Lower lobe of right lung (tissue), 2 donors: Measurements from ENCODE around the gene NIBAN1. TPM values are rescaled to one million over a fixed set of nuclear protein-coding genes. Genes with fewer than 3 reads are reported as not detected.

Source experiments
- ATAC-seq, 2 donors: fragments of 200-7000 bp; cut with Tn5 transposase; one replicate each; pipeline ENCODE4 v1.9.1; 2020 to 2022; ENCODE audit warnings: mild to moderate bottlenecking in 2 of 2, moderate library complexity in 2 of 2
- DNase-seq: peaks from one replicate; pipeline ENCODE4 v3.0.0-alpha.2; 2020
- H3K27ac ChIP-seq: fragments of 200-600 bp; one replicate; pipeline ENCODE4 v1.8.0; 2022
- H3K27me3 ChIP-seq: fragments of 200-600 bp; one replicate; pipeline ENCODE4 v1.8.0; 2022; ENCODE audit warnings: low read depth
- H3K36me3 ChIP-seq: fragments of 200-600 bp; one replicate; pipeline ENCODE4 v1.8.0; 2022; ENCODE audit warnings: mild to moderate bottlenecking
- H3K4me1 ChIP-seq: fragments of 200-600 bp; one replicate; pipeline ENCODE4 v1.8.0; 2022
- H3K4me3 ChIP-seq: fragments of 200-600 bp; one replicate; pipeline ENCODE4 v1.8.0; 2022; ENCODE audit warnings: mild to moderate bottlenecking
- H3K9me3 ChIP-seq: fragments of 200-600 bp; one replicate; pipeline ENCODE4 v1.8.0; 2022
- intact Hi-C: fragments of 100-400 bp; cut with DNase I; formaldehyde crosslinking; loops from one replicate; pipeline ENCODE4 v1.11.0; 2022
- long read RNA-seq: library from polyadenylated mRNA; unstranded; transcript quantifications from one replicate; pipeline ENCODE4 v2.0.0, GENCODE V29; 2021
- total RNA-seq: library from RNA; stranded (reverse); fragmentation: NEBNext Ultra II Directional; extraction: Animal tissue kit (Norgen Biotek cat#: 25700); gene quantifications from one replicate; pipeline ENCODE4 v1.2.1, GENCODE V29; 2021
- TF ChIP-seq, protein P1 (sequence below): fragments of 200-600 bp; IDR thresholded peaks from one replicate; pipeline ENCODE4 v1.8.0; 2022; ENCODE audit warnings: antibody characterized with exemption, mild to moderate bottlenecking
- donor health status: DM: no; HTN: yes; CAD: no; lungs with severe emphysema.

Gene NIBAN1, protein sequence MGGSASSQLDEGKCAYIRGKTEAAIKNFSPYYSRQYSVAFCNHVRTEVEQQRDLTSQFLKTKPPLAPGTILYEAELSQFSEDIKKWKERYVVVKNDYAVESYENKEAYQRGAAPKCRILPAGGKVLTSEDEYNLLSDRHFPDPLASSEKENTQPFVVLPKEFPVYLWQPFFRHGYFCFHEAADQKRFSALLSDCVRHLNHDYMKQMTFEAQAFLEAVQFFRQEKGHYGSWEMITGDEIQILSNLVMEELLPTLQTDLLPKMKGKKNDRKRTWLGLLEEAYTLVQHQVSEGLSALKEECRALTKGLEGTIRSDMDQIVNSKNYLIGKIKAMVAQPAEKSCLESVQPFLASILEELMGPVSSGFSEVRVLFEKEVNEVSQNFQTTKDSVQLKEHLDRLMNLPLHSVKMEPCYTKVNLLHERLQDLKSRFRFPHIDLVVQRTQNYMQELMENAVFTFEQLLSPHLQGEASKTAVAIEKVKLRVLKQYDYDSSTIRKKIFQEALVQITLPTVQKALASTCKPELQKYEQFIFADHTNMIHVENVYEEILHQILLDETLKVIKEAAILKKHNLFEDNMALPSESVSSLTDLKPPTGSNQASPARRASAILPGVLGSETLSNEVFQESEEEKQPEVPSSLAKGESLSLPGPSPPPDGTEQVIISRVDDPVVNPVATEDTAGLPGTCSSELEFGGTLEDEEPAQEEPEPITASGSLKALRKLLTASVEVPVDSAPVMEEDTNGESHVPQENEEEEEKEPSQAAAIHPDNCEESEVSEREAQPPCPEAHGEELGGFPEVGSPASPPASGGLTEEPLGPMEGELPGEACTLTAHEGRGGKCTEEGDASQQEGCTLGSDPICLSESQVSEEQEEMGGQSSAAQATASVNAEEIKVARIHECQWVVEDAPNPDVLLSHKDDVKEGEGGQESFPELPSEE
- total RNA-seq, result 44.8 TPM
- long read RNA-seq, full-length matches to known transcripts, result 26 of 55 reads
- long read RNA-seq, partial matches to known transcripts, result 5 of 55 reads
- long read RNA-seq, other reads (novel, unspliced or antisense), result 24 of 55 reads

DNA sequence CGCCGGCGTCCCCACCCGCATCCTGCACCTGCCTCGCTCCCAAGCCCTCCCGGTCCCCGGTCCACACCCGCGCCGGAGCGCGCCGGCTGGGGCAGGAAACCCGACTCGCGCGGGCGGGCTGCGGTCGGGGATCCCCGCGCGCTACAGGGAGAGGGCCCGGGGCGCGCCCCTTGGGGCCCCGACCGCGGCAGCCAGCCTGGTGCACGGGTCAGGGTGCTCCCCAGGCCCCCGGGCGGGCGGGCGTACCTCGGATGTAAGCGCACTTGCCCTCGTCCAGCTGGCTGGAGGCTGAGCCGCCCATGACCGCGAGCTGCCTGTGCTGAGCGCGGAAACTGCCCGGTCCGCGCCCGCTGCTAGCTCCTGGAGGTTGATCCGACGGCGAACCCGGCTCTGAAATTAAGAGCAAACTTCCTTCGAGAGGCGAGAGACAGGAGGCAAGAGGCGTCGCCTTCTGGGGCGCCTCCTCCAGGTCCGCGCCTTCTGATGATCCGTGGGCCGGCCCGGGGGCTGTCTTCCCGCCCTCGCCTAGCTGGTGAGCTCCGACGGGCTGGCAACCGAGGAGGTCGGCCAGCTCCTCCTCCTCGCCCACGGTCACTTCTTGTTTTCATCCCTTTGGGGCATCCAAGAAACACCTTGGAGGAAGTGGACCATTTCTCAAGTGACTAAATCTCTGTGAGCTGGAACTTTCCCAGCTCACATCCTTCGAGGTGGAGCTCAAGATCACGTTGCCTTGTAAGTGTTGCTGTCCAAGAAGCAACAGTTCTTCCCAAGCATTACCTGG lies at the start of gene NIBAN1:
TSS of gene NIBAN1 (minus strand) at position 453 of the 781 bp plus-strand sequence. CDS start at position 301, 152 bp downstream.
- ATAC-seq (peak; percentile 83 to 90), DNase-seq (peak; percentile 87)
- H3K36me3 ChIP-seq, result no peaks in the 10 kb centered on the region
- H3K27ac ChIP-seq, result peak within 1 kb of the TSS; percentile 85
- H3K9me3 ChIP-seq, result no peaks in the 10 kb centered on the region
- H3K4me1 ChIP-seq, result peaks cover 29% of the 10 kb centered on the region
- no peaks in the 10 kb centered on the region for H3K27me3 ChIP-seq
- peak within 1 kb of the TSS; percentile 82 for H3K4me3 ChIP-seq
- intact Hi-C loops, result no loop called here
- TF ChIP-seq, protein P1, sequence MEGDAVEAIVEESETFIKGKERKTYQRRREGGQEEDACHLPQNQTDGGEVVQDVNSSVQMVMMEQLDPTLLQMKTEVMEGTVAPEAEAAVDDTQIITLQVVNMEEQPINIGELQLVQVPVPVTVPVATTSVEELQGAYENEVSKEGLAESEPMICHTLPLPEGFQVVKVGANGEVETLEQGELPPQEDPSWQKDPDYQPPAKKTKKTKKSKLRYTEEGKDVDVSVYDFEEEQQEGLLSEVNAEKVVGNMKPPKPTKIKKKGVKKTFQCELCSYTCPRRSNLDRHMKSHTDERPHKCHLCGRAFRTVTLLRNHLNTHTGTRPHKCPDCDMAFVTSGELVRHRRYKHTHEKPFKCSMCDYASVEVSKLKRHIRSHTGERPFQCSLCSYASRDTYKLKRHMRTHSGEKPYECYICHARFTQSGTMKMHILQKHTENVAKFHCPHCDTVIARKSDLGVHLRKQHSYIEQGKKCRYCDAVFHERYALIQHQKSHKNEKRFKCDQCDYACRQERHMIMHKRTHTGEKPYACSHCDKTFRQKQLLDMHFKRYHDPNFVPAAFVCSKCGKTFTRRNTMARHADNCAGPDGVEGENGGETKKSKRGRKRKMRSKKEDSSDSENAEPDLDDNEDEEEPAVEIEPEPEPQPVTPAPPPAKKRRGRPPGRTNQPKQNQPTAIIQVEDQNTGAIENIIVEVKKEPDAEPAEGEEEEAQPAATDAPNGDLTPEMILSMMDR, result no peak

DNA sequence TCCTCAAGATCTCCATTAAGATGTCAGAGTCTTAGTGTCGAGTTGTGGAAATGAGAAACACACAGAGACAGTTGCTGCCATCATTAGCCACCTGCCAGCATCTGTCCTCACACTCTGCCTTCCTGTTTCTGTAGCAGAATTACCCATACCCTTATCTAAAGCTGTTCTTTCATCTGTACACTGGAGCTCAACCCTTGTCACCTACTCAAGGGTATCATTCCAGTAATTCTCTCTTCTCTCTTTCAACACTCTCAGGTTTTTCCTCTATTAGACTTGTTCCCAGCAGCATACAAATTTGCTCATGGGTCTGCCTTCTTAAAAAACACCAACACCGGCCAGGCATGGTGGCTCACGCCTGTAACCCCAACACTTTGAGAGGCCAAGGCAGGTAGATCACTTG lies 43.7 kb upstream of the NIBAN1 start:
- Histone ChIP-seq H3K27ac (no peak overlapping the region), H3K4me3 (no peak overlapping the region), H3K27me3 (no peaks in the 10 kb centered on the region), H3K4me1 (no peaks in the 10 kb centered on the region), H3K36me3 (no peaks in the 10 kb centered on the region), H3K9me3 (no peaks in the 10 kb centered on the region)
- DNase-seq (no peak), ATAC-seq (no peak)
- TF ChIP-seq, protein P1, result no peak
- intact Hi-C loops, result no loop called here

DNA sequence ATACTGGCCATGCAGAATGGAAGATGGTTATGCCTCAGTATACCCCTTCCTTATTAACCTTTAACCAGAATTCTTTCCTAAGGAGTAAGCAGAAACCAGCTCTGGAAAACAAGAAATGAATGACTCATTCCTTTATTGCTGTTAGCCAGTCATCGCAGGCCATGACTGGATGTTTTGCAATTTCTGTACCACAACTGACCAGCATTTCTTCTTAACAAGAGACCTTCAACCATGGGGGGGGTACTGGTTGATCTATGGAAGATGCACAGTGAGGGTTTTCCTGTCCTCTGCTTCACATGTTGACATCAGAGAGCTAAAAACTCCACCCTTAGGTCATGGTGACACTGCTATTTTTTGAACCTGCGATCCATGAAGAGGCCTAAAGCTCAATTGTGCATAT lies 43.0 kb upstream of the NIBAN1 start:
- Histone ChIP-seq H3K36me3 (no peaks in the 10 kb centered on the region), H3K4me1 (no peaks in the 10 kb centered on the region), H3K27me3 (no peaks in the 10 kb centered on the region), H3K4me3 (no peak overlapping the region), H3K9me3 (no peaks in the 10 kb centered on the region), H3K27ac (no peak overlapping the region)
- no peak for DNase-seq
- ATAC-seq, result no peak
- intact Hi-C loops, result no loop called here
- TF ChIP-seq, protein P1, result no peak

DNA sequence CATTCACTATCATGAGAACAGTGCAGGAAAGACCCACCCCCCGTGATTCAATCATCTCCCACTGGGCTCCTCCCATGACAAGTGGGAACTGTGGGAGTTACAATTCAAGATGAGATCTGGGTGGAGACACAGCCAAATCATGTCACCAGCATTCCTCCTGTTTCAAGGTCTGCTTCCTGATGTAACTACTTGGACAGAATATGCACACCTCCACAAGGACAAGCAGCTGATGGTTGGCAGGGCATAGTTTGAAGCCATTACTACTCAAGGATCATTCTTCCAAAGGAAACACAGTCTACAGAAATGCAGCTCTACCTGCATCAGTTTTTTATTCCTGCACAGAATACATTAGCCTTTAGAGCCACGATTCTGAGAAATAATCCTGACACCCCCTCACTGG lies 42.6 kb upstream of the NIBAN1 start:
- Histone ChIP-seq H3K4me3 (no peak overlapping the region), H3K36me3 (no peaks in the 10 kb centered on the region), H3K9me3 (no peaks in the 10 kb centered on the region), H3K27me3 (no peaks in the 10 kb centered on the region), H3K4me1 (no peaks in the 10 kb centered on the region), H3K27ac (no peak overlapping the region)
- intact Hi-C loops, result no loop called here
- ATAC-seq, result no peak
- no peak for DNase-seq
- TF ChIP-seq, protein P1, result no peak

DNA sequence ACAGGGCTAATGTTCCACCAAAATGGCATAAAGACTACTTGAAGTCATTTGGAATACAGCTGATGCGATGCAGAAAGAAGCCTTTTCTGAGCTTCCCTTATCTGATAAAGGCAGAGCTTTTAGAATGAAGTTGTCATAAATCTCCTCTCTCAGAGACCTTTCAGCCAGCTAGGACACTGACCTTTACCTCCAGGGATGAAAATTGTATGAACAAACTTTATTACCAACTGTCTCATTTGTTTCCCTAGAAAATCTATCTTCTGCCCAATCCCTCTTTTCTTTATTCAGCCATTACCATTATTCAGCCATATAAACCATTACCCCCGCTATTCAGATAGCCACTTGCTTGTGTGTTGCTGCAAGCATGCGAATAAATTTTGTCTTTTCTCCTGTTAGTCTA lies 41.3 kb upstream of the NIBAN1 start:
- no peaks in the 10 kb centered on the region for H3K4me1 ChIP-seq
- H3K27ac ChIP-seq, result no peak overlapping the region
- intact Hi-C loops, result no loop called here
- TF ChIP-seq, protein P1, result no peak
- no peaks in the 10 kb centered on the region for H3K36me3 ChIP-seq
- ATAC-seq, result no peak
- no peak overlapping the region for H3K4me3 ChIP-seq
- DNase-seq, result no peak
- H3K27me3 ChIP-seq, result no peaks in the 10 kb centered on the region
- no peaks in the 10 kb centered on the region for H3K9me3 ChIP-seq
